Upper lobe of left lung (tissue), 4 donors: Measurements from ENCODE around the gene CIC.

Source experiments
- EP300 ChIP-seq, 4 donors: sonication (generic); formaldehyde crosslinking; IDR thresholded peaks; one replicate each; pipeline ENCODE4 v1.5.1; 2017; ENCODE audit warnings: antibody characterized with exemption in 4 of 4, control low read depth in 2 of 4
- POLR2A ChIP-seq, 4 donors: fragments of 450-650 bp; IDR thresholded peaks; one replicate each; pipeline ENCODE4 v1.5.1; 2016 to 2017; ENCODE audit warnings: antibody characterized with exemption in 4 of 4, mild to moderate bottlenecking in 2 of 4
- POLR2AphosphoS5 ChIP-seq, 2 donors: sonication (generic); formaldehyde crosslinking; IDR thresholded peaks; one replicate each; pipeline ENCODE4 v1.5.1; 2017; ENCODE audit warnings: antibody characterized with exemption in 2 of 2
- TF ChIP-seq, protein P1 (sequence below), 6 experiments: fragments of 450-650 bp in 4 of 6; fragments of 200-600 bp in 2 of 6; sonication (generic) in 2 of 6; IDR thresholded peaks; one replicate each; pipeline ENCODE4 v1.5.1; 2016 to 2019; ENCODE audit warnings: antibody characterized with exemption in 6 of 6

DNA sequence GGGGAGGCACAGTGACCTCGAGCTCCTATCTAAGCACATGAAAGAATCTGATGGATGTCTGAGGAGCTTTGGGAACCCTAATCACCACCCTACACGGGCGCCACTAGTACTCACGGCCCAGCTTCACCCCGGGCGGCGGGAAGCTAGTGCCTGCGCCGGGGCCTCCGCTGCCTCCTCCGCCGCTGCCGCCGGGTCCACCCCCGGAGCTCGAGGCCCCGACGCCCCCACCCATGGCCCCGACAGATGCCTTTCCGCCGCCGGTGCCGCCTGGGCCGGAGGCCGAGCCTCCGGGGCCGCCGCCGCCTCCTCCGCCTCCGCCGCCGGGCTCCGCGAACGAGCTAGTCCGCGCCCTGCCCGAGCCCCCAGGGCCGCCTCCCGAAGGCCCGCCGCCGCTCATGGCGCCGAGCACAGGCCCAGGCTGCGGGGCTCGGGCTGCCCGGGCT lies 27.0 kb upstream of the CIC start:
- TF ChIP-seq, protein P1, sequence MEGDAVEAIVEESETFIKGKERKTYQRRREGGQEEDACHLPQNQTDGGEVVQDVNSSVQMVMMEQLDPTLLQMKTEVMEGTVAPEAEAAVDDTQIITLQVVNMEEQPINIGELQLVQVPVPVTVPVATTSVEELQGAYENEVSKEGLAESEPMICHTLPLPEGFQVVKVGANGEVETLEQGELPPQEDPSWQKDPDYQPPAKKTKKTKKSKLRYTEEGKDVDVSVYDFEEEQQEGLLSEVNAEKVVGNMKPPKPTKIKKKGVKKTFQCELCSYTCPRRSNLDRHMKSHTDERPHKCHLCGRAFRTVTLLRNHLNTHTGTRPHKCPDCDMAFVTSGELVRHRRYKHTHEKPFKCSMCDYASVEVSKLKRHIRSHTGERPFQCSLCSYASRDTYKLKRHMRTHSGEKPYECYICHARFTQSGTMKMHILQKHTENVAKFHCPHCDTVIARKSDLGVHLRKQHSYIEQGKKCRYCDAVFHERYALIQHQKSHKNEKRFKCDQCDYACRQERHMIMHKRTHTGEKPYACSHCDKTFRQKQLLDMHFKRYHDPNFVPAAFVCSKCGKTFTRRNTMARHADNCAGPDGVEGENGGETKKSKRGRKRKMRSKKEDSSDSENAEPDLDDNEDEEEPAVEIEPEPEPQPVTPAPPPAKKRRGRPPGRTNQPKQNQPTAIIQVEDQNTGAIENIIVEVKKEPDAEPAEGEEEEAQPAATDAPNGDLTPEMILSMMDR (IDR thresholded peaks at IDR 0.05): peak in 1 of 6 experiments; percentile 20
- TF ChIP-seq POLR2A (IDR thresholded peaks at IDR 0.05) (peak in 1 of 4 donors; percentile 49), POLR2AphosphoS5 (IDR thresholded peaks at IDR 0.05) (no peak), EP300 (IDR thresholded peaks at IDR 0.05) (no peak)
